ENCODE data around the gene BAIAP2. TPM values are rescaled to one million over a fixed set of nuclear protein-coding genes. Genes with fewer than 3 reads are reported as not detected.
A peak's percentile ranks its signal among the peaks of the same experiment; 100 is the strongest.

BAIAP2 gene
- total and polyA plus RNA-seq, 2 of the 13 experiments (the other 11 are each of a cell fraction or from before 2014, with no cell fraction given): 22.5 to 24.0 TPM

GRCh38 chr17:81010935-81011334 lies 24.0 kb upstream of the BAIAP2 start:
- WGBS (ENCODE audit: low lambda C conversion rate): 3% methylated on average over 2 of the region's 2 CpGs
- ChIA-PET POLR2A (no interaction called here), CTCF (ENCODE audit: low intra/inter-chr PET ratio, low total read pairs) (no interaction called here)
- H3K36me3 ChIP-seq (replicated peaks in 1 of 2; ENCODE audit: control insufficient read depth in 1 of 2, insufficient read depth in 2 of 2, low read length in 2 of 2): no peaks in the 10 kb centered on the region
- no peak for TF ChIP-seq DMAP1 (CRISPR knock-in tag; IDR thresholded peaks at IDR 0.05)
- TF ChIP-seq CHCHD3 (CRISPR knock-in tag; IDR thresholded peaks at IDR 0.05): no peak
- TF ChIP-seq PPARG (CRISPR knock-in tag; conservative IDR thresholded peaks at IDR 0.05): peak; percentile 44; the same call in 1 of the 2 replicates
- TF ChIP-seq, protein P1, sequence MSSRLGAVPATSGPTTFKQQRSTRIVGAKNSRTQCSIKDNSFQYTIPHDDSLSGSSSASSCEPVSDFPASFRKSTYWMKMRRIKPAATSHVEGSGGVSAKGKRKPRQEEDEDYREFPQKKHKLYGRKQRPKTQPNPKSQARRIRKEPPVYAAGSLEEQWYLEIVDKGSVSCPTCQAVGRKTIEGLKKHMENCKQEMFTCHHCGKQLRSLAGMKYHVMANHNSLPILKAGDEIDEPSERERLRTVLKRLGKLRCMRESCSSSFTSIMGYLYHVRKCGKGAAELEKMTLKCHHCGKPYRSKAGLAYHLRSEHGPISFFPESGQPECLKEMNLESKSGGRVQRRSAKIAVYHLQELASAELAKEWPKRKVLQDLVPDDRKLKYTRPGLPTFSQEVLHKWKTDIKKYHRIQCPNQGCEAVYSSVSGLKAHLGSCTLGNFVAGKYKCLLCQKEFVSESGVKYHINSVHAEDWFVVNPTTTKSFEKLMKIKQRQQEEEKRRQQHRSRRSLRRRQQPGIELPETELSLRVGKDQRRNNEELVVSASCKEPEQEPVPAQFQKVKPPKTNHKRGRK (CRISPR knock-in tag; IDR thresholded peaks at IDR 0.05): no peak
- H3K79me2 ChIP-seq (ENCODE audit: insufficient read depth, low read length): no peaks in the 10 kb centered on the region
- no peak overlapping the region for H2AFZ ChIP-seq (ENCODE audit: low read length)
- DNase-seq (ENCODE audit: low spot score) (no peak), ATAC-seq (no peak), FAIRE-seq (no peak)
- H3K27ac ChIP-seq (ENCODE audit: extremely low read length, insufficient read depth, low read length): no peak overlapping the region
- H3K9ac ChIP-seq (ENCODE audit: insufficient read depth, low read depth, low read length): no peak overlapping the region
- BruUV-seq (replicated peaks): no TSS peak
- H3K4me2 ChIP-seq (ENCODE audit: low read depth, low read length): no peak overlapping the region
- in situ Hi-C loops (cut with HindIII; ENCODE audit: extremely low pct_ligation_motif_present, low pct_unique_long_range_greater_than_20kb) (no loop called here), intact Hi-C loops (cut with micrococcal nuclease; ENCODE audit: unreplicated experiment) (no loop called here)
- peaks cover 2 to 47% of the 10 kb centered on the region in 2 experiments; a peak in 4 of 5 replicates for H3K27me3 ChIP-seq (ENCODE audit: control insufficient read depth in 1 of 2, insufficient read depth in 2 of 2, low read length in 2 of 2)
- no peaks in the 10 kb centered on the region for H4K20me1 ChIP-seq (ENCODE audit: insufficient read depth, low read length)
- H3K4me1 ChIP-seq (ENCODE audit: insufficient read depth, low read length): peaks cover 28% of the 10 kb centered on the region
- H3K4me3 ChIP-seq (replicated peaks in 1 of 3; ENCODE audit: insufficient read depth in 1 of 3, low read depth in 2 of 3, low read length in 3 of 3): no peak overlapping the region
- H3K9me3 ChIP-seq (ENCODE audit: low read length): peaks cover 9% of the 10 kb centered on the region

DNA sequence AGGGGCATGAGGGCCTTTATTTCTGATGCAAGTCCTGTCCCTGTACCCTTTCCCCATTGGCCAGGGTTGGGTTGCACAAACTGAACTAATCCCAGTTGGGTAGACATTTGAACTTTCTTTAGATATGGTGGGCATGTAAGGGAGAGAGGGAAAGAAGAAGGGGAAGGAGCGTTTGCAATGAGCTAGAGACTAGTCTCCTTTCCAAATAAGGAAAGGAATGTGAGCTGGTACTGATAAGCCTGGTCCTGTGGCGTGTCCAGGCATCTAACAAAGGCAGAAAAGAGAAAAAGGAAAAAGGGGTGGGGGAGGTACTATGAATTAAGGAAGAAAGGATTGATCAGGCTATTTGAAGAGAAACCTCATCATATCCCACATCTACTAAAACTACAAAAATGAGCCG lies 23.0 kb upstream of the BAIAP2 start:
- no peaks in the 10 kb centered on the region for H3K79me2 ChIP-seq (ENCODE audit: insufficient read depth, low read length)
- H2AFZ ChIP-seq (ENCODE audit: low read length): no peak overlapping the region
- no peaks in the 10 kb centered on the region for H3K36me3 ChIP-seq (replicated peaks in 1 of 2; ENCODE audit: control insufficient read depth in 1 of 2, insufficient read depth in 2 of 2, low read length in 2 of 2)
- intact Hi-C loops (cut with micrococcal nuclease; ENCODE audit: unreplicated experiment): no loop called here
- H3K27ac ChIP-seq (ENCODE audit: extremely low read length, insufficient read depth, low read length): no peak overlapping the region
- H3K4me1 ChIP-seq (ENCODE audit: insufficient read depth, low read length): peaks cover 28% of the 10 kb centered on the region
- in situ Hi-C loops (cut with HindIII; ENCODE audit: extremely low pct_ligation_motif_present, low pct_unique_long_range_greater_than_20kb): no loop called here
- no peak for FAIRE-seq
- peaks cover 9% of the 10 kb centered on the region for H3K9me3 ChIP-seq (ENCODE audit: low read length)
- no peak overlapping the region for H3K9ac ChIP-seq (ENCODE audit: insufficient read depth, low read depth, low read length)
- CTCF ChIA-PET (ENCODE audit: low intra/inter-chr PET ratio, low total read pairs): no interaction called here
- DNase-seq (ENCODE audit: low spot score): peak; percentile 46
- H4K20me1 ChIP-seq (ENCODE audit: insufficient read depth, low read length): no peaks in the 10 kb centered on the region
- TF ChIP-seq ZC3H13 (CRISPR knock-in tag; IDR thresholded peaks at IDR 0.05) (no peak), SRF (IDR thresholded peaks at IDR 0.05; ENCODE audit: low read depth, low read length) (peak; percentile 90)
- H3K4me2 ChIP-seq (ENCODE audit: low read depth, low read length): no peak overlapping the region
- H3K4me3 ChIP-seq (replicated peaks in 1 of 3; ENCODE audit: insufficient read depth in 1 of 3, low read depth in 2 of 3, low read length in 3 of 3): no peak overlapping the region
- POLR2A ChIA-PET: interaction anchor here (1.3 kb wide), 1 partner anchor 12 kb away, joined by 5 read pairs; no protein-coding TSS in a partner anchor
- WGBS (ENCODE audit: low lambda C conversion rate): 24% methylated on average over 3 of the region's 3 CpGs
- no TSS peak for BruUV-seq (replicated peaks)
- H3K27me3 ChIP-seq (ENCODE audit: control insufficient read depth in 1 of 2, insufficient read depth in 2 of 2, low read length in 2 of 2): peaks cover 2 to 40% of the 10 kb centered on the region in 2 experiments; a peak in 4 of 5 replicates
- no peak for ATAC-seq
